ENCODE data around the gene MAK. TPM values are rescaled to one million over a fixed set of nuclear protein-coding genes. Genes with fewer than 3 reads are reported as not detected.

MAK gene
- total and polyA plus RNA-seq, 2 of the 13 experiments (the other 11 are each of a cell fraction or from before 2014, with no cell fraction given) = 0.04 TPM; not detected in 1

GRCh38 chr6:10838794-10839333 lies 525 bp upstream of the MAK start (continued):
- TF ChIP-seq NONO (IDR thresholded peaks at IDR 0.05) (no peak), NONO (CRISPR knock-in tag; conservative IDR thresholded peaks at IDR 0.05) (no peak), PITX1 (CRISPR knock-in tag; IDR thresholded peaks at IDR 0.05) (no peak), TCF7L2 (IDR thresholded peaks at IDR 0.05; ENCODE audit: low read depth, low read length) (no peak), ZSCAN31 (CRISPR knock-in tag; IDR thresholded peaks at IDR 0.05; ENCODE audit: low read depth) (peak; percentile 6; the same call in 1 of the 2 replicates), HNRNPLL (IDR thresholded peaks at IDR 0.05; ENCODE audit: low read depth, low read length, poor library complexity, severe bottlenecking) (no peak), GMEB1 (CRISPR knock-in tag; IDR thresholded peaks at IDR 0.05; ENCODE audit: borderline replicate concordance) (no peak), ZNF263 (CRISPR knock-in tag; IDR thresholded peaks at IDR 0.05) (no peak), ZNF784 (CRISPR knock-in tag; IDR thresholded peaks at IDR 0.05; ENCODE audit: borderline replicate concordance) (no peak), ZNF709 (CRISPR knock-in tag; IDR thresholded peaks at IDR 0.05) (no peak), ZNF414 (CRISPR knock-in tag; IDR thresholded peaks at IDR 0.05) (0 out of 2 replicates have a peak, but pooled peaks have one; percentile 59), NAIF1 (CRISPR knock-in tag; IDR thresholded peaks at IDR 0.05; ENCODE audit: borderline replicate concordance) (no peak), POGZ (CRISPR knock-in tag; IDR thresholded peaks at IDR 0.05) (no peak), KDM5B (CRISPR knock-in tag; IDR thresholded peaks at IDR 0.05; ENCODE audit: borderline replicate concordance) (no peak), ZNF605 (CRISPR knock-in tag; IDR thresholded peaks at IDR 0.05) (no peak), NFKB2 (CRISPR knock-in tag; IDR thresholded peaks at IDR 0.05; ENCODE audit: borderline replicate concordance) (no peak), CCAR2 (optimal IDR thresholded peaks at IDR 0.05; ENCODE audit: low read depth, low read length) (no peak), MAFF (IDR thresholded peaks at IDR 0.05; ENCODE audit: low read depth, low read length) (no peak), RFXAP (CRISPR knock-in tag; IDR thresholded peaks at IDR 0.05; ENCODE audit: borderline replicate concordance) (no peak), FOXO1 (CRISPR knock-in tag; IDR thresholded peaks at IDR 0.05) (no peak)
- TF ChIP-seq, protein P1, sequence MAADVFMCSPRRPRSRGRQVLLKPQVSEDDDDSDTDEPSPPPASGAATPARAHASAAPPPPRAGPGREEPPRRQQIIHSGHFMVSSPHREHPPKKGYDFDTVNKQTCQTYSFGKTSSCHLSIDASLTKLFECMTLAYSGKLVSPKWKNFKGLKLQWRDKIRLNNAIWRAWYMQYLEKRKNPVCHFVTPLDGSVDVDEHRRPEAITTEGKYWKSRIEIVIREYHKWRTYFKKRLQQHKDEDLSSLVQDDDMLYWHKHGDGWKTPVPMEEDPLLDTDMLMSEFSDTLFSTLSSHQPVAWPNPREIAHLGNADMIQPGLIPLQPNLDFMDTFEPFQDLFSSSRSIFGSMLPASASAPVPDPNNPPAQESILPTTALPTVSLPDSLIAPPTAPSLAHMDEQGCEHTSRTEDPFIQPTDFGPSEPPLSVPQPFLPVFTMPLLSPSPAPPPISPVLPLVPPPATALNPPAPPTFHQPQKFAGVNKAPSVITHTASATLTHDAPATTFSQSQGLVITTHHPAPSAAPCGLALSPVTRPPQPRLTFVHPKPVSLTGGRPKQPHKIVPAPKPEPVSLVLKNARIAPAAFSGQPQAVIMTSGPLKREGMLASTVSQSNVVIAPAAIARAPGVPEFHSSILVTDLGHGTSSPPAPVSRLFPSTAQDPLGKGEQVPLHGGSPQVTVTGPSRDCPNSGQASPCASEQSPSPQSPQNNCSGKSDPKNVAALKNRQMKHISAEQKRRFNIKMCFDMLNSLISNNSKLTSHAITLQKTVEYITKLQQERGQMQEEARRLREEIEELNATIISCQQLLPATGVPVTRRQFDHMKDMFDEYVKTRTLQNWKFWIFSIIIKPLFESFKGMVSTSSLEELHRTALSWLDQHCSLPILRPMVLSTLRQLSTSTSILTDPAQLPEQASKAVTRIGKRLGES (CRISPR knock-in tag; IDR thresholded peaks at IDR 0.05; ENCODE audit: borderline replicate concordance) = no peak
